Smooth muscle cell of the brain vasculature (primary cell): Measurements from ENCODE around the gene PDE10A.

ENCODE experiments used
- DNase-seq: peaks from one replicate; pipeline ENCODE4 v3.0.0-alpha.2; 2012; ENCODE audit warnings: low read depth, low spot score

Gene PDE10A

DNA sequence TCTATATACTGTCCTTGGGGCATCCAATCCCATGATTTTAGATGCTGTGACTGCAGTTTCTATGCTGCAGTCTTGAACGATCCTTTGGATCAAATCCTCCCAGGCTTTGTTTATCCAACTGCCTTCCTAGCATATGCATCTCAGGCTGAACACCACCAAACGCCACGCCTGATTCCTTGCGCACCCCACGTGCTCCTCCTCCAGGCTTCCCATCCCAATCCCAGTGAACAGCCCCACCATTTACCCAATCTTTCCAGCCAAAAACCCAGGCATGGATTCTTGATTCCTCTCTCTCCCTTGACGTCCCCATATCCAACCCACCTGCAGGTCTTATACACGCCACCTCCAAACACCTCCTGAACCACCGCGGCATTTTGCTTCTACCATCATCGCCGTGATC, 7.8 kb downstream of the PDE10A start:
- no peak for DNase-seq

DNA sequence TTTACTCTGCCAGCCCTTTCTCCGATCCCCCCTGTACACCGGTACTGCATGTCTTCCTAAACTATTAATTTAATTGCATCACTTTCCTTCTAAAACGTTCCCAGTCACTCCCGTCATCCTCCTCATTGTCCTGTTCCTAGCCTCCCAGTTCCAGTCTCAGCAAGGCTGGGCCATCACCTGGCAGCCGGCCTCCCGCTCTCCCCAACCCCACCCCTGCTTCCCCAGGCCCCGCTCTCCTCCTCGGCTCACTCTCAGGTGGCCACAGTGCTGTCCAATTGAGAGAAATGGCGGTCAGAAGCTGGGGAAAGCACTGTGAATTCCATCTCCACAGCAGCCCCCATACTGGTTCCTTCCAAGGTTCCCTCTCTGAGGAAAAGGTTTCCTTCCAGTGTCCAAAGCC, 8.9 kb downstream of the PDE10A start:
- no peak for DNase-seq

DNA sequence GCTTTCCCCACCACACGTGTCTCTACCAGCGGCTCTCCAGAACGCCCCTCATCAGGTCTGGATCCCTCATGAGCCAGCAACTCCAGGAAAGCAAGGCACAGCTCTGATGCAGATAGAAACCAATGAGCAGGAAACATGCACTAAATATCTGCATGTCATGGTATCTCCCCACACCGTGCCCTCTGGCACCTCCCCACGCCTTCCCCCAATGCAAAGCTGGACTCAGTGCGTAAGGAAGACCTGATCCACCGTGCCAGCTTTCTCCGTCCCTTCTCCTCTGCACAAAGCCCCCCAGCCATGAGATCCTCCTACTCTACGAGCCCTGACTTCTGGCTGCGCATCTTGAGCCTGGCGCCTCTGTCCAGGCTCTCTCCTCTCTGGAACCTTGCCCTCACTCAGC, 9.4 kb downstream of the PDE10A start:
- DNase-seq: no peak

DNA sequence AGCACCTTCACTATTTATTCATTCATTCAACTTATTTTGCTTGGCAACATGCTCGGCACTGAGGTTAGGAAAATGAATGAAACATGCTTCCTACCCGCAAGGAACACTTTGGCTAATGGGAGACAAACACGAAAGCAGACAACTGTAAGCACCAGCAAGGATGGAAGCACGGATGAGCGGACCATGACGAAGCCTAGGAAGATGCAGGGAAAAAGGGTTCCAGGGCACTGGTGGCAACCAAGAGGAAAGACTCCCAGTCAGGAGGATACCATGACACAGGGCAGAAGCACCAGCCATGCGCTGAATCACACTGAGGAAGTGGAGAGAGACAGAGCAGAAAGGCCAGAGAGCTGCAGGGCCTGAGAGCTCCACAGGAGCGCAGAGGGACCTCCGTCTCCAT, 9.8 kb downstream of the PDE10A start:
- no peak for DNase-seq

DNA sequence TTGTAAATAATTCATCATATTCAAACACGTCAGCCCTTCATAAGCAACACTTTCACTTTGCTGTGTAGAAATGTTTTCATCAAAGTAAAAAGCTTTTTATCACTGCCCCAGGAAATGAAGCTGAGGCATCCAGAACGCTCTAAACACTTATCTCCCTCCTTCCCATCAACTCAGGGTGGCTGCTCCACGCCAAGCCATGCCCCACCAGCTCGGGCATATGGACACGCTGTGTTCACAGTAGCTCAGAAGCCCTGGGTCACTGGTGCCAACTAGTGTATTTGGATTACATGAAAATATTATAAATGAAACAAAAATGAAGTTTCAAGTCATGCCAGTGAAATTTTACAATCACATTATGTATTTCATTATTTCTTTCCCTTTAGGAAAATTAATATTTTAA, 10.3 kb downstream of the PDE10A start:
- DNase-seq: no peak

DNA sequence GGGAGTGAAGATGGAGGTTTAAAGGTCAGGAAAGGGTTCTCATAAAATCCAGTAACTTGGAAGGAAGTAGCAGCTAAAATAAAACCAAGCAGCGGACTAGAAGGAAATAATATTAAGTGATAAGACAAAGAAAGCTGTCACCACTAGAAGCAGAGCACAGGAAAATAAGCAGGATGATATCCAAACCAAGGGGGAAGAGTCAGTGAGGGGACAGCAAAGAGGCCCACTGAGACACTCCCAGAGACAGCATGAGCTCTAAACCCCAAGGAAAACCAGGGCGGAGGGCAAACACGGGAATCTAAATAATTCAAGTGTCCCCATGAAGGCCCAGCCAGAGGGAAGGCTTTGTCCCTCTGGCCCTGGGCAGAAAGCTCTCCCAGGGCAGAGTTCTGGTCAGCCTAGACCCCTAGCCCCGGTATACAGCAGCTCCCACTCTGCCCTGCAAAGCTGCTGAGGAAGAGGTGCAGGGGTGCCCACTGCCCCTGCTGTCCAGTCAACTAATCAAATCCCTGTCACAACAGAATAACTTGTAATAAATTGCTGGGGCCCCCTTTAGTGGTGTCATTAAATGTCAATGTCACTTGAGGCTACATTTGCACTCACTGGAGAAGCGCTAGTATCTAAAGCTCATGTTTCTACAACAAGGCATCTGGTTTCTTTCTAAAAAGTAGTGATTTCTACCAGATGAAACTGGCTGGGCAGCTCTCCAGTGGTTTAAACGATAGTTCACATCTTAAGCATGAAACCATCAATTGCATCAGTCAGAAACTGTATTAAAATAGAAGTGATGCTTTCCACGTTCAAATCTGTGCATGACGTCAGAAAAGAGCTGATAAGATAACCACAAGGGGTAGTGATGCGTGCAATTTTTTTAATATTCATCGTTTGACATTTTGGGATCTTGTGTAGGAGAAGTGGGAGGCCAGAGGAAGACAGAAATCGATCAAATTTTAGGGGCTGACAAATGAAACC, 13.6 kb downstream of the PDE10A start:
- DNase-seq: no peak

DNA sequence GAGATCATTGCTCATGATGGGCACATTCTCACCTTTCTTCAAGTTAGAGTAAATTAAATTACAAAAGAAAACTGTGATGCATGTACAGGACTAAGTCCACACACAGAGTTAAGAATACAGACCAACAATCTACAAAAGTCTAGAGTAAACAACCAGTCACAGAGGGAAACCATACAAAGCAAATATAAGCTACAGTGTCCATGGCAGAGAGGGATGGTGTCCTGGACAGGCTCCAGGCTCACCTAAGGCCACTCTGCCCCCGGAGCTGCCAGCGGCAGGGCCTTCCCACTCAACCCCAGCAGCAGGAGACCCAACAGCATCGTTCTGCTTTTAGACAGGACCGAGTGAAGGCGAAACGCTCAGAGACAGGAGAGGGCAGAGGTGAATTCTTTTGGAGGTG, 16.0 kb downstream of the PDE10A start:
- DNase-seq: no peak

DNA sequence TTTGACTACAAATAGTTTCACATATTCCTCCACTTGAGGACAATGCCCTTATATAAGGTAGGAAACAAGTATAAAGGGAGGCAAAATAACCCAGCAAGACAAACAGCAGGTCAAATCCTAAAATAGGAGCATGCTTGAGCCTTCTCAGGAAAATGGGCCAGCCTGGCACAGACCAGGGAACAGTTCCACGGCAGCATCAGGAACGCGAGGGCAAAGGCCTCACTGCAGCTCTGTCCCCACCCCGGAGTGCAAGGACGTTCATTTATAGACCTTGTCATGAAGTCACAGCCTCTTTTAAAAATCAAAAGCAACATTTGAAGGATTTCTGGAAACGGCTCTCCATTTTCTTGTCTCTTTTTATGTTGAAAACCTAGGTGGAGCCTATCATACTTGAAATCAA, 17.1 kb downstream of the PDE10A start:
- no peak for DNase-seq

DNA sequence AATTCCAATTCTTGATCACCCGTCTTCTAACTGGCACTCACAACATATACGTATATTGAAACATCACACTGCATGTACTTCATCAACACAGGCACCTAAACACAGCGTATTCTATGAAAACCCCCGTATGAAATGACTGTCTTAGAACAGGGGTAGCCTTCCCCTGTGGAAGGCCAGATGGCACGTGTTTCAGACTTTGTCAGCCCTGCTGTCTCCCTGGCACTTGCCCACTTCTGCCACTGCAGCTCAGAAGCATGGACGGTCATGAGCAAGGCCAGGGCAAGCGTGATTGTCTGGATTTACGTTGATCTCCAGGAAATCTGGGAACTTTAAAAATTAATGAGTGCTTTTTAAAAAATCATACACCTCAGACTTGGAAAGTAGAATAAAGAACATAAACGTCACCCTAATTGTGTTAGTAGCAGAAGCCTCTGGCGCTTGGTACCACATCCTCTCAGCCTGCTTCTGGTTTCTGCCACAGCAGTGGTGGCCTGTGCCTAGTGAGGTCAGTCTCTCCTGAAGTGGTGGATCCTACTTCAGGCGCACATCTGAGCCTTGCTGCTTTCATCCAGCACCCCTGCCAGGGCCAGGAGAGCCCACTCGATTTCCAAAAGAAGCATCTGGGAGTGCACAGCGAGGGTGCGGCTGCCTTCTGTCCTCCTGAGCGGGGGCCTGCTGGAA, 18.3 kb downstream of the PDE10A start:
- DNase-seq: no peak

DNA sequence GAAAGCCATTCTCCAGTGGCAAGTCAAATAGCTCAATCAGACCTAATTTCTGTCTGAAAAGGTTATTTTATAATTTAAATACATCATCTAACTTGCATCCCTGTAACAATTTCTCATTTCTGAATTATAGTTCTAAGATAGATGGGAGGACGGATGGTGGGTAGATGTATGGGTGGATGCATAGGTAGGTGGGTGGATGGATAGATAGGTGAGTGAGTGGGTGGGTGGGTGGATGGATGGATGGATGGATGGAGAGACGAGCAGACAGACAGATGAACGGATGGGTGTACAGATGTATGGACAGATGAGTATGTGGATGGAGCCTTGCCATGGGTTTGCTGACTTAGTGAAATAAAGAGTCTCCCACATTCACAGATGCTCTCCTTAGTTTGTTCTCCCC, 20.0 kb downstream of the PDE10A start:
- DNase-seq: no peak

DNA sequence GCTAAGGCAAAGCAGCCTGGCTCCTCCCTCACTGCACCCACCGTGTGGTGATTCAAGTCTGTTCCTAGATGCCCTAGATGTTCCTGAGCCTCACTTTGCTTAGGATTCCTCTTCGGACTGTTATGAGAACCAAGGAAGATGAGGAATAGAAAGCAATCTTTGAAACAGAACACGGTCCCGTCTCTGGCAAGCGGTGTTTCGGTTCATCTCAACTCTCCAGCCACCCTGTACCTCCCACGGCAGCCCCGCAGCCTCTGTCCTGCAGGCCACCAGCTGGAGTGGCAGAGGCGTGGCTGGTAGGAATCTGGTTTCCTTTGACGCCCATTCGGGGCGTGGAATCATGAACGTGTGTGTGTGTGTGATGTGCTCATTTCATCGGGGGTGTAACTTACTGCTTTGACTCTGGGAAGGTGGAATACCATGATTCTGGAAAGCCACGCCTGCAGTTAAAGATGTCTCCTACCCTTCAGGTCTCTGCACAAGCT, 21.3 kb downstream of the PDE10A start:
- no peak for DNase-seq

DNA sequence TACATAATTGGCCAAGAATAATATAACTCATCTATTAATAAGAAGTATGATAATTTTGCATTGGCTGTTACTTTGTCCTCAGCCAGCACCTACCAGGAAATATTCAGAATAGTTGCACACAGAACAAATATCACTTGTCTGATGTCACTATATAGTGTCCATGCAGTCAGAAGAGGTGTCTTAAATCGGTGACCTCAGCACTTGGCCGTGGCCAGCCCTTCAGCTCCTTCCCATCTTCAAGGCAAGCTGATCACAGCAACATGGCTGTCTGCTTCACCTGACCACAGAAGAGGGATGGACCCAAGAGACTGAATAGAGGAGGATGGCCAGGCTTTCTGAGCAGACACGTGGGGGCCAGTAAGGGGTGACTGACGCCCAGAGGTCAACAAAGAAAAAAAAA, 22.2 kb downstream of the PDE10A start:
- no peak for DNase-seq

DNA sequence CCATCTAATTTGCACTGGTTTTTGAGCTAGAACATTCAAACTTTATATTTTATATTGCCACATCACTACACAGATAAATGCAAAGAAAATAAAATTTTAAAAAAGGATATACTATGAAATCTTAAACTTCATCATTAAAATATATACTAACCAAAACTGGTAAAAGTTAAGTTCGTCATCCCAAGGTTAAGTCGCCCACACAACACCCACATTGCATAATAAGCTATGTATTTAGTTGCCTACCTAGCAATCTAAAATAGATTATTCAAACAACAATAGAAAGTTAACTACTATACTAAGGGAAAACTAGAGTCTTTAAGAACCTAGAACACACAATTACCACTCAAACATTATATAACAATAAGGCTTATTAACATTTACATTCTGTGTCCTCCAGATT, 24.5 kb downstream of the PDE10A start:
- no peak for DNase-seq

DNA sequence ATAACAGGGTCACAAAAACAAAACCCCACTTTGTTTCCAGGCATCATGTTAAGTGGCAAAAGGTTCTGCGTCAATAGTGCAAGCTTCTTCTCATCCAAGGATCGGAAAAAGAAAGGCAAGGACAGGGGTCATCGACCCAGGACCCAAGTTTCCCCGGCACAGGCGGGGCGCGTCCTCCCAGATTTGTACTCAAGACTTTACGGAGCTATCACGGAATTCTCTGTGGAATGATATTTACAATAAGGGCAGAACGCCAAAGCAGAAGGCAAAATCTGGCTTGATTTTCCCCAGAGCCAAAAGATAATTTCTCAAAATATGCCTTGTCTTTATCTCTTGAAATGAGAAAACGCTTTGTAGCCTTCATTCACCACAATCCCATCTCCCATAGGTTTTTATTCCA, 25.5 kb downstream of the PDE10A start:
- no peak for DNase-seq

DNA sequence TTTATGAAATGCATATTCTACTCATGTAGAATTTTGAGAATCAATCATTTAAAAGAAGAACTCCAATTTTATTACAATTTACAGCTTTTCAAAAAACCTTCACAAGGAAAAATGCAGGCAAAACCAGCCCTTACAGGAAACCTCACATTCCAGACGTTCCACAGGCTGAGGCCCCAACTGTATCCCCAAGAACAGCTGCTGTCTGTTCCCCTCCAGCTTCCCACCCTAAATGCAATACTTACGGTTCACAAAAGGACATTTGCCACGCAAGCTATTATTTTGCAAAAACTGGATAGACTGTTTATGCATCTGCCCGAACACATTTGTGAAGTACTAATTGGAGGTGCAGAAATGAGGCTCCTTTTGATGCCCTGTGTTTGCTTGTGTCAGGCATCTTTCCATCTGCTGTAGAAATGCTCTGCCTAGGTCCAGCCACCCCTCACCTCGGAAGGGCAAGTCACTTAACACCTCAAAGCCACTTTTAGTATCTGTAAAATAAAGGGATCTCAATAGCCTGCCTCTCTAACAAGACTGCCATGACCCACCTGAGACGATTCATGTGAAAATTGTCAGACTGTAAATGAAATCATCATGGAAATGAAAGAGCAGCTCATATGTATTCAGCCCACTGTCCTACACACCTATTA, 26.5 kb downstream of the PDE10A start:
- DNase-seq: no peak

DNA sequence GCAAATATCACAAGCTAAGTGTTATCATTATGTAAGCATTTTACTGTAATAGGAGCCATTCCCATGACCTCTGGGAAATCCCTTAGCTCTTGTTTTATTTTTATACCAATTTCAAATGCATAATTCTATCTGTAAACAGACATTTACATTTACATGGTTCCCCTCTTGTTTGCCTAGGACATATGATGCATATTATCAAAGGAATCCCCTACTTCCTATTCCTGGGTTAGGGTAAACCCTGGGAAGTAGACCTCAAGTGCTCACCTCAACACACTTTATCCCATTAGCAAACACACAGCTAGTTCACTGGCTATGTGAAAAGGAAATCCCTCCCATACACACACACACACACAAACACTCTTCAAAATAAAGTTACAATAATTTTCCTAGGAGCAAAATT, 27.1 kb downstream of the PDE10A start:
- no peak for DNase-seq

DNA sequence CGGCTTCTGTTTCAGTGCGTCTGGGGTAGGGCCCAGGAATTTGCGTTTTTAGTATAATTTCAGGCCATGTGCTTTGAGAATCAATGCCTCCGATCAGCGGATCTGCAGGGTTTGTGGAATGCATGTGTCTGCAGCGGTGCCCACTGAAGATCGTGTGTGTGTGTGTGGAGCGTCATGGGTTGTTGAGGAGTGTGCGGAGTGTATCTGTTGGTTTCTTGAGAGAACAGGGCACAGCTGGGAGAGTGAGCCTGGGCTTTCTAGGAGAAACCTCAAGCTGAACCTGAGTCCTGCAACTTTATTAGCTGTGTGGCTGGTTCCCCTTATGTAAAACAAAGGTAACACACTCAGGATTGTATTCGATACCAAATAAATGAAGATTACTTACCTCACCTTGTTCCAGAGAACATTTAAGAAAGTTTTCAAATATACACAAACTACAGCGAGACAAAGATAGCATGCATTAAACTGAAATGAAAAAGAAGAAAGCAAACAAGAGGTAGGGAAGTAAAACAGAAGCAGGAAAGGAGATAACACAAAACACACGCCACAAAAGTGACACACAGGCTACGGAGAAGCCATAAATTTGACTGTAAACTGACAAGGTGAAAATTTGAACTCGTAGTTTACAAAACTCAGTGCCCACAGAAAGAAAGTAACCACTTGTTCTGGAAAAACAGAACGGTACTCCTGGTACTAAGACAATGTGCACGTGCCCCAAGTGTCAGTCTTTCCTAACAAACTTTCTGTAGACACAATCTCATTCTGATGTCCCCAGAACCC, 28.8 kb downstream of the PDE10A start:
- DNase-seq: no peak

DNA sequence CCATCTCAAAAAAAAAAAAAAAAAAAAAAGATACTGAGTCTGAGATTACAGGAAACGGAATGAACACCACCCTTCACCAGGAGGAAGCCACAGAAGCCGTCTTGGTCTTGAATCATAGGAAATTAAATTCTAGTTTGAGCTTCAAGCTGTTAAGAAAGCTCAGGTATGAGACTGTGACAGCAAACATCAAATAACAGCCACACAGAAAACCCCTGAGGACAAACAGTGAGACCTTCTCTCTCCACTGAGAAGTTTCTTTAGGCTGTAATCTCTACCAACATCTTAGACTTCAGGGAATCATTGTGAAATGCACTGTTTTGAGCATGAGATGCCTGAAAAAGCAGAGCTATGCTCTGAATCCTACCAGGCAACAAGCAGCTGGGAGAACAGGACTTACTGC, 30.8 kb downstream of the PDE10A start:
- no peak for DNase-seq

DNA sequence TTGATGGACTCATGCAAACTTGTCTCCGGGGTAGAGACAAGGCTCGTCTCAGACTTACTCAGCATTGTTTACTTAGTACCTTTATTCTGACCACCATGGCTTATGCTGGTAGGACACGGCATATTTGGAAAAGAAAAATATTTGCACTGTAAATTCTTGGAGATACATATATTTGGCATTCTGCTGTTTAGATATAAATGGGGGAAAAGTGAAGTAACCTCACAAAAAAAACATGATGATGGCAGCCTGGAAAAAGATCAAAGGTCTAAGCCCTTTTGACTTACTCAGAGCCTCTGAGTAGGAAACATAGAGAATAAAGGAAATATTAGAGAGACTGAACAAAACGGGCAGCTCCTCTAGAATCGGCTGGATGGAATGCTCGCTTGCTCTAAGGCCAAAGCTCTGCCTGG, 32.5 kb downstream of the PDE10A start:
- DNase-seq: no peak

DNA sequence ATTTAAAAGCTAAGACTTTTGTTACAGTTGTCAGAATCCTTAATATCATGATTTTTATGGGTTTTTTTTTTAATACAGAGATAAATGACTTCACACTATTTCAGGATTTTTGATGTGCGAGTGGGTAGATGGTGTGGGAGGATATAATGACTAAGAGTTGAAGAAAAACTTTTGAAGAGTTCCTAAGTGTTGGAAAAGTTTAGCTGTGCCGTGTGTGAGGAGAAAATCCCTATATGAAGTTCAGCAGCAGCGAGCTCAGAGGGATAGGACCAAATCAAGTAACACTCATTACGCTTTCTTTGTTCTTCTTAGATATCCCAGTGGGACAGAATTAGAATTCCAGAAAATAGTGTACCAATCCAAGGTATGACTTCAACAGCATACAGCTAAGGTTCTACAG, 34.1 kb downstream of the PDE10A start:
- no peak for DNase-seq

DNA sequence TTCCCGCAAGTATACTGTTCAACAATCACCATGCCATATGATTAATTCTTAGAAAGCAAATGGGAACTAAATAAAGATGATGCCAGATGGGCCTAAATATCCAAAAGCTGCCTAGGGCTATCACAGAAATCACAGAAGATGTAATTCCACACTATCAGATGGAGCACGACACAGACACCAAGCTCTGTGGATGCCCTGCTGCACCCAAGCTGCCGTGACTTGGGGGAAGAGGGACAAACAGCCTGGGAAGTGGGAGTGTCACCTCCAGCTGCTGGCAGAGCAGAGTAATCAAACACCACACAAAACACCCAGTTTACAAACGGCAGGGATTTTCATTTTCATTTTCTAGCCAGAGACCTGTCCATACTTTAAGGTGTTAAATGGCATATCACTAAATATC, 35.7 kb downstream of the PDE10A start:
- no peak for DNase-seq

DNA sequence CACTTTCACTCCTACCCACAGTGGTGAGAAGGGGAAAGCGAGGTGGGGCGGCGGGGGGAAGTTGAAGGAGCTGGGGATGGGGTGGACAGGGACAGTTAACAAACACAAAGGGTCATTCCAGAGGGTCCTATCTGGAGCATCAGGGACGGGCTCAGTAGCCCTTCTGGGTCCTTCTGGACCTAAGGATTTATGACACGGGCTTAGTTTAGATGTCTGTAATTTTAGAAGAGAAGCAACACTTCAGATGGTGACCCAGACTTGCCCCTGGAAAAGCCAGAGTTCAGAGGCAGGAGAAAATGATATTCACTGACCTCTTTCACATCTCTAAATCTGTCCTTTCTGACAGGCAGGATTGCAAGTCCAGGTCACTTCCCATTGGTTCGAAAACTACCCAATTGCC, 36.3 kb downstream of the PDE10A start:
- no peak for DNase-seq
